Progenitor cell of endocrine pancreas (in vitro differentiated cells): ENCODE results near the gene ADAMTS6. TPM values are rescaled to one million over a fixed set of nuclear protein-coding genes. Genes with fewer than 3 reads are reported as not detected.

ENCODE experiments used
- DNase-seq: peaks from one replicate; pipeline ENCODE4 v3.0.0; 2021; ENCODE audit warnings: low spot score; ENCODE audit not compliant: unreplicated experiment
- H3K27ac Mint-ChIP-seq: 2 replicates; pipeline ENCODE4 v1.8.0; 2021; ENCODE audit warnings: mild to moderate bottlenecking, moderate library complexity, mixed read lengths
- H3K27me3 Mint-ChIP-seq: 2 replicates; pipeline ENCODE4 v1.8.0; 2021; ENCODE audit warnings: mixed read lengths
- H3K36me3 Mint-ChIP-seq: 2 replicates; pipeline ENCODE4 v1.8.0; 2022; ENCODE audit warnings: mixed read lengths; ENCODE audit not compliant: insufficient read depth
- H3K4me1 Mint-ChIP-seq: 2 replicates; pipeline ENCODE4 v1.8.0; 2021; ENCODE audit warnings: low read depth, mixed read lengths
- H3K4me3 Mint-ChIP-seq: 2 replicates; pipeline ENCODE4 v1.8.0; 2021; ENCODE audit warnings: low read depth, mild to moderate bottlenecking, moderate library complexity, mixed read lengths
- H3K9me3 Mint-ChIP-seq: 2 replicates; pipeline ENCODE4 v1.8.0; 2021; ENCODE audit warnings: low read depth, mixed read lengths
- total RNA-seq: library from RNA; stranded (reverse); gene quantifications from 2 replicates; pipeline ENCODE4 v1.2.1, GENCODE V29; 2021
- TF ChIP-seq, protein P1 (sequence below): fragments of 200-600 bp; sonication (generic); IDR thresholded peaks from one replicate; pipeline ENCODE4 v1.5.0; 2021; ENCODE audit warnings: antibody characterized with exemption, mild to moderate bottlenecking; ENCODE audit not compliant: unreplicated experiment

ADAMTS6 gene
- total RNA-seq, 1 donor from 2014 or later = 13.0 TPM

DNA sequence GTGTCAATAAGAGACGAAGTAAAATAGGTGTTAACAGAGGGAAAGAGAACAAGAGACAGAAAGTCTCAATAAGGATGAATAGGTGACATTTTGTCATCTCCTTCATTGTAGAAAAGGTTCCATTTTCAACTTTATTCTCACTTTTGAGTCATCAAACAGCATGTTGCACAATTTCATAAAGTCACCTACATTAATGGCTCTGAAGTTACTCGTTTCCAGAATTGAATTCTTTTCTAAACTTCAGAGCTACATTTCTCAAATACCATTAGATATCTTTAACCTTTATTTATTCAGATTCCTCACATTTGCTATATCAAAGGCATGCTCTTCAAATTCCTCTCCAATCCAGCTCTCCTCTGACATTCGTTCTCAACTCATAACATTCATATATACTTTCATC, 13.1 kb downstream of the ADAMTS6 start:
- H3K27me3 Mint-ChIP-seq = no peaks in the 10 kb centered on the region
- H3K27ac Mint-ChIP-seq = no peak overlapping the region
- H3K4me1 Mint-ChIP-seq = peaks cover 2% of the 10 kb centered on the region

DNA sequence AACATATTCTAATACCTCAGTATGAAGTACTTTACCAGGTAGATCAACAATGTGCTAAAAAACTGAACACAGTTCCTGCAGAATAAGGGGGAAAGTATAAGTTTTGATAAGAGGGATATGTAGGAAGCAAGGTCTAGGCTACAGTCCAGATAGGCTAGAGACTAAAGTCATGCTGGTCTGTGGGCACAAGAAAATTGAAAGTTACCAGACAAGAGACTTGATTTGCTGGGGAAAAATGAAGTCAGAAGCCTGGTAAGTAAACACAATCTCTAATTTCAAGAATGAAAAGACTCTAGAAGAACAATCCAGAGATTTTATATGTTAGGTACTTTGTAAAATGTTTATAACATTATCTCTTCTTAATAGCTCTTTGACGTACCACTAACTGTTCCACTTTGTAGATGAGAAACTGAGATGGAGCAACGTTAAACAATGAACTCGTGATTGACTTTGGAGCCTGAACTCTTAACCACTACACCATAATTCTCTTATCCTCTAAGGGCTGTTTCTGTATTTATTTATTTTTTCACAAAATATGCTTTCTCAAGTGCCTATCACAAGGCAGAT, 19.5 kb downstream of the ADAMTS6 start:
- Mint-ChIP-seq H3K4me3 (no peak overlapping the region), H3K27me3 (no peaks in the 10 kb centered on the region), H3K27ac (no peak overlapping the region), H3K4me1 (no peaks in the 10 kb centered on the region), H3K36me3 (peaks cover 2% of the 10 kb centered on the region), H3K9me3 (no peaks in the 10 kb centered on the region)
- TF ChIP-seq, protein P1, sequence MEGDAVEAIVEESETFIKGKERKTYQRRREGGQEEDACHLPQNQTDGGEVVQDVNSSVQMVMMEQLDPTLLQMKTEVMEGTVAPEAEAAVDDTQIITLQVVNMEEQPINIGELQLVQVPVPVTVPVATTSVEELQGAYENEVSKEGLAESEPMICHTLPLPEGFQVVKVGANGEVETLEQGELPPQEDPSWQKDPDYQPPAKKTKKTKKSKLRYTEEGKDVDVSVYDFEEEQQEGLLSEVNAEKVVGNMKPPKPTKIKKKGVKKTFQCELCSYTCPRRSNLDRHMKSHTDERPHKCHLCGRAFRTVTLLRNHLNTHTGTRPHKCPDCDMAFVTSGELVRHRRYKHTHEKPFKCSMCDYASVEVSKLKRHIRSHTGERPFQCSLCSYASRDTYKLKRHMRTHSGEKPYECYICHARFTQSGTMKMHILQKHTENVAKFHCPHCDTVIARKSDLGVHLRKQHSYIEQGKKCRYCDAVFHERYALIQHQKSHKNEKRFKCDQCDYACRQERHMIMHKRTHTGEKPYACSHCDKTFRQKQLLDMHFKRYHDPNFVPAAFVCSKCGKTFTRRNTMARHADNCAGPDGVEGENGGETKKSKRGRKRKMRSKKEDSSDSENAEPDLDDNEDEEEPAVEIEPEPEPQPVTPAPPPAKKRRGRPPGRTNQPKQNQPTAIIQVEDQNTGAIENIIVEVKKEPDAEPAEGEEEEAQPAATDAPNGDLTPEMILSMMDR = no peak
- no peak for DNase-seq

More for the DNA sequence above, 13.1 kb downstream of the ADAMTS6 start:
- DNase-seq = no peak
- H3K36me3 Mint-ChIP-seq = no peaks in the 10 kb centered on the region
- H3K4me3 Mint-ChIP-seq = no peak overlapping the region
- TF ChIP-seq, protein P1 = no peak
- H3K9me3 Mint-ChIP-seq = no peaks in the 10 kb centered on the region

DNA sequence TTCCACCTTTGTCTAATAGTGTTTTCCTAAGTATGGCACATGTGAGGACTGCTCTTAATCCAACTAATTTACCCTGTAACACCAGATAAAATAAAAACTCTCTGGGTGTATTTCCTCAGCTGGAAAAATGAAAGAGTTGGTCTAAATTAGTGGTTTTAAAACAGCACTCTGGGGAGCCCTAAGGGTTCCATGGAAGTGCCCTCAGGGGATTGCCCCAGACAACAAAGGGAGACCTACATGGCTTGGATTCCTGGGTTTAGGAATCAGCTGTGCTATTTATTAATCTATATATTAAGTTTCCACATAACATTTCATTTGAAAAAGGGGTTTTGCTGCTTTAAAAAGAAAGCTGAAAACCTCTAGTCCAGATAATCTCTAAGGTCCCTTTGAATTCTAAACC, 20.2 kb downstream of the ADAMTS6 start:
- Mint-ChIP-seq H3K27ac (no peak overlapping the region), H3K9me3 (no peaks in the 10 kb centered on the region), H3K27me3 (no peaks in the 10 kb centered on the region), H3K36me3 (peaks cover 2% of the 10 kb centered on the region), H3K4me3 (no peak overlapping the region), H3K4me1 (no peaks in the 10 kb centered on the region)
- TF ChIP-seq, protein P1 = no peak
- DNase-seq = no peak

DNA sequence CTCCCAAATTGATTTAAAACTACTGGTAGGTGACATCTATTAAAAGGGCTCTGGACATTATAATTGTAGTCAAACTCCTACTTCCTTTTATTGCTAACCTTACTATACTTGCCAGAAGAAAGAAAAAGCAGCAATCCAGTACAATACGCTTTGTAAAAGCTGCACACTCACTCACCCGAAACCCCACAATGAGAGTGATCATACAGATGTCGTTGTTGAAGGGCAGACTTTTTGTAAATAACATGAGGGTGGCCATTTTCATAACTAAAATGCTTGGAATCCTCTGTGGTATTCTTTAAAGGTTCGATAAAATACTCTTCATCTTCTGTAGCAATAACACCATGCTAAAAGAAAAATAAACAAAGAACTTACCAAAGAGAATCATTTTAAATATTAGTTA, 21.7 kb downstream of the ADAMTS6 start:
- H3K4me1 Mint-ChIP-seq = no peaks in the 10 kb centered on the region
- no peak for DNase-seq
- no peaks in the 10 kb centered on the region for H3K27me3 Mint-ChIP-seq
- TF ChIP-seq, protein P1 = no peak
- H3K27ac Mint-ChIP-seq = no peak overlapping the region
- H3K9me3 Mint-ChIP-seq = no peaks in the 10 kb centered on the region
- H3K36me3 Mint-ChIP-seq = peaks cover 2% of the 10 kb centered on the region
- no peak overlapping the region for H3K4me3 Mint-ChIP-seq

DNA sequence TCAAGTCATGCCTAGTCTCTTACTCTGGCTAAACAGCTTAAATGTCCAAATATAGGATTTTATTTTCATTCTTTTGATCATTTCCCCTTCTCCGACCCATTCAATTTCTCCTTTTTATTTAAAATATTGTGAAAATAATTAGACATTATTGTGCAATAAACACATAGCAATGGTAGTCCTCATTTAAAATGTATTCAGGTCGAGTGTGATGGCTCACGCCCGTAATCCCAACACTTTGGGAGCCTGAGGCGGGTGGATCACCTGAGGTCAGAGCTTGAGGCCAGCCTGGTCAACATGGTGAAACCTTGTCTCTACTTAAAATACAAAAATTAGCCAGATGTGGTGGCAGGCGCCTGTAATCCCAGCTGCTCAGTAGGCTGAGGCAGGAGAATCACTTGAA, 26.7 kb downstream of the ADAMTS6 start:
- H3K36me3 Mint-ChIP-seq = peaks cover 7% of the 10 kb centered on the region
- no peaks in the 10 kb centered on the region for H3K27me3 Mint-ChIP-seq
- peaks cover 2% of the 10 kb centered on the region for H3K9me3 Mint-ChIP-seq
- H3K4me3 Mint-ChIP-seq = no peak overlapping the region
- H3K27ac Mint-ChIP-seq = no peak overlapping the region
- no peaks in the 10 kb centered on the region for H3K4me1 Mint-ChIP-seq
- no peak for DNase-seq
- TF ChIP-seq, protein P1 = no peak
